Breast epithelium (tissue), 4 donors: ENCODE measurements around the gene SFXN3. TPM values are rescaled to one million over a fixed set of nuclear protein-coding genes. Genes with fewer than 3 reads are reported as not detected.

Experiments
- DNase-seq, 2 donors: peaks; one replicate each; pipeline ENCODE4 v3.0.0-alpha.2; 2019; ENCODE audit warnings: low spot score in 2 of 2
- H3K27ac ChIP-seq, 2 donors: fragments of 200-600 bp; sonication (generic) in 1 of 2; one replicate each; pipeline ENCODE4 v1.5.1; 2016 to 2019; ENCODE audit warnings: mild to moderate bottlenecking in 1 of 2
- H3K27me3 ChIP-seq, 2 donors: fragments of 200-600 bp; sonication (generic) in 1 of 2; one replicate each; pipeline versions ENCODE4 v1.5.1 to v1.6.0; 2017 to 2019; ENCODE audit warnings: control low read depth in 1 of 2, mild to moderate bottlenecking in 1 of 2
- H3K36me3 ChIP-seq: fragments of 200-600 bp; one replicate; pipeline ENCODE4 v1.5.1; 2019
- H3K4me1 ChIP-seq, 2 donors: fragments of 200-600 bp; sonication (generic); one replicate each; pipeline ENCODE4 v1.5.1; 2016 to 2019; ENCODE audit warnings: control low read depth in 1 of 2
- H3K4me3 ChIP-seq, 3 donors: fragments of 200-600 bp; sonication (generic); 1 replicate in 2 of 3; 2 replicates in 1 of 3; pipeline ENCODE4 v1.5.1; 2016 to 2019; ENCODE audit warnings: mild to moderate bottlenecking in 3 of 3, moderate library complexity in 2 of 3
- H3K9me3 ChIP-seq, 2 donors: fragments of 200-600 bp; sonication (generic) in 1 of 2; one replicate each; pipeline ENCODE4 v1.5.1; 2016 to 2019; ENCODE audit warnings: control low read depth in 1 of 2
- CTCF ChIP-seq, 3 donors: fragments of 450-650 bp; IDR thresholded peaks; one replicate each; pipeline ENCODE4 v1.5.1; 2016 to 2017; ENCODE audit warnings: antibody characterized with exemption in 3 of 3, mild to moderate bottlenecking in 3 of 3, moderate library complexity in 3 of 3
- POLR2A ChIP-seq: fragments of 450-650 bp; IDR thresholded peaks from one replicate; pipeline ENCODE4 v1.6.1; 2016; ENCODE audit warnings: antibody characterized with exemption, mild to moderate bottlenecking, moderate library complexity
- POLR2AphosphoS5 ChIP-seq, 3 donors: sonication (generic); formaldehyde crosslinking; IDR thresholded peaks; one replicate each; pipeline ENCODE4 v1.6.1; 2017; ENCODE audit warnings: antibody characterized with exemption in 3 of 3
- intact Hi-C: fragments of 100-400 bp; cut with DNase I; formaldehyde crosslinking; loops from one replicate; pipeline ENCODE4 v1.15.1; 2023; ENCODE audit warnings: low total_unique reads
- total RNA-seq, 3 donors: library from RNA; depleted of rRNA; stranded (reverse); fragments of >200 nt; gene quantifications; one replicate each; pipeline ENCODE4 v1.1.0, GENCODE V29; 2016

The SFXN3 gene
- total RNA-seq, 3 donors from 2014 or later = 63.7 to 90.4 (median 75.7) TPM

DNA sequence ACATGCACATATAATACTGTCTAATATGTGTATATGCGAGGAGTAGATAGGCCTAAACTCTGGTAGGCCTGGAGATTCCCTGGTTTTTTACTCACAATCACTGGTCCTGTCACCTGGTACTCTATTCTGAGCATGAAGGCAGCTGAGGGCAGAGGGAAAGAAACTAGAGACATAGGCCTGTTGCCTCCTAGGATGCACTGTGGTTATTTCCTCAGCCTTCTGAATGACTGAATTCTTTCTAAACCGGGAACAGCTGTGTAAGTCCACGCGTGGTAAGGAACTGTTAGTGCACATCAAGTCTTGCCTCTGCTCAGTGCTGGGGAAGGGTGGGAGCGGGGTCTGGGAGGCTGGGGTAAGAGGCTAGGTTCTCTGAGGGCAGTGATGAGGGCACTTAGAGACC is 38.4 kb downstream of the SFXN3 start:
- Histone ChIP-seq H3K27me3 (peaks cover 3 to 24% of the 10 kb centered on the region in 2 donors), H3K4me1 (peaks cover 0 to 8% of the 10 kb centered on the region in 2 donors), H3K27ac (no peak overlapping the region), H3K4me3 (no peak overlapping the region), H3K36me3 (no peaks in the 10 kb centered on the region), H3K9me3 (no peaks in the 10 kb centered on the region)
- intact Hi-C loops = no loop called here
- no peak for DNase-seq
- TF ChIP-seq POLR2A (no peak), CTCF (IDR thresholded peaks at IDR 0.05) (no peak), POLR2AphosphoS5 (IDR thresholded peaks at IDR 0.05) (no peak)

DNA sequence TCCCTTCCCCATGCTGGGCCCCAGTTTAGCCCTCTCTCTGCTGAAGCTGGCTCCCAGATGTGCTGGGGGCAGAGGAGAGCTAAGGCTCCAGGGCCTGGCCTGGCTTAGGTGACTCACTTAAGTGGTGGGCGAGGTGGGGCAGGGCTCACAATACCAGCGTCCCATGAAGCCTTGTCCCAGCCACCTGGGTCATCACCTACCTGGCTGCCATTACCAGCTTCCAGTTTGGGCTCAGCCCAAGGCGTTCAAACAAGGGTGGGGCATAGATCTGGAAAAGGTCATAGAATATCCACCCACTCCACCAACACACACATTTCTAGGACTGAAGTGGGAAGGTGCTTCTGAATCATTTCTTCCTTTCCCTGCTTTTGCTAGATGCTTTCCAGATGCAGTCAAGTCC is 39.1 kb downstream of the SFXN3 start:
- TF ChIP-seq POLR2A (no peak), POLR2AphosphoS5 (IDR thresholded peaks at IDR 0.05) (no peak), CTCF (IDR thresholded peaks at IDR 0.05) (no peak)
- Histone ChIP-seq H3K4me1 (peaks cover 0 to 8% of the 10 kb centered on the region in 2 donors), H3K4me3 (no peak overlapping the region), H3K27ac (no peak overlapping the region), H3K36me3 (no peaks in the 10 kb centered on the region), H3K27me3 (peaks cover 3 to 28% of the 10 kb centered on the region in 2 donors), H3K9me3 (no peaks in the 10 kb centered on the region)
- DNase-seq = no peak
- intact Hi-C loops = no loop called here

GRCh38 chr10:101071267-101071884 is 40.3 kb downstream of the SFXN3 start:
- intact Hi-C loops = no loop called here
- H3K4me3 ChIP-seq = no peak overlapping the region
- H3K4me1 ChIP-seq = no peaks in the 10 kb centered on the region
- no peak overlapping the region for H3K27ac ChIP-seq
- no peaks in the 10 kb centered on the region for H3K36me3 ChIP-seq
- no peak for DNase-seq
- peaks cover 3 to 40% of the 10 kb centered on the region in 2 donors for H3K27me3 ChIP-seq
- no peaks in the 10 kb centered on the region for H3K9me3 ChIP-seq
- TF ChIP-seq CTCF (IDR thresholded peaks at IDR 0.05) (no peak), POLR2A (no peak), POLR2AphosphoS5 (IDR thresholded peaks at IDR 0.05) (no peak)

GRCh38 chr10:101071885-101072433 is 40.9 kb downstream of the SFXN3 start:
- TF ChIP-seq POLR2A = no peak
- TF ChIP-seq POLR2AphosphoS5 (IDR thresholded peaks at IDR 0.05) = no peak
- TF ChIP-seq CTCF (IDR thresholded peaks at IDR 0.05) = no peak
- H3K4me3 ChIP-seq = no peak overlapping the region
- no peak overlapping the region for H3K27ac ChIP-seq
- intact Hi-C loops = no loop called here
- H3K36me3 ChIP-seq = no peaks in the 10 kb centered on the region
- H3K27me3 ChIP-seq = peaks cover 3 to 43% of the 10 kb centered on the region in 2 donors
- no peaks in the 10 kb centered on the region for H3K9me3 ChIP-seq
- H3K4me1 ChIP-seq = no peaks in the 10 kb centered on the region
- DNase-seq = no peak

DNA sequence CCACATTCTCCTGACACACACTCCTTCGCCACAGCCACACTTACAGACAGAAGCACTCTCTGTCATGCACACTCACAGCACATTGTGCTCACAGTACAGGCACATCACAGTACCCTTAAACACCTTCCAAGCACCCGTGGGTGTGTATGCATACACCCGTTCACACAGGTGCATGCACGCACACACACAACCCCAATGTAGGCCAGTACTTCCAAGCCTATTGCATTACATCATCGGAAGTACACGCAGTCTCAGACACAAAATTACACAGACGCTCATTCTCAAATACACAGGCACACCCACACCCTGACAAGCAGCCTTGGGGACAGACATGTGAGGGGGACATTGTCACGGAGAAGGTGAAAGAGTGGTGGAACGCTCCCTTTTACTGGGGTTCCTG is 41.9 kb downstream of the SFXN3 start:
- Histone ChIP-seq H3K9me3 (no peaks in the 10 kb centered on the region), H3K4me1 (no peaks in the 10 kb centered on the region), H3K27me3 (peaks cover 3 to 46% of the 10 kb centered on the region in 2 donors), H3K27ac (no peak overlapping the region), H3K36me3 (no peaks in the 10 kb centered on the region), H3K4me3 (no peak overlapping the region)
- DNase-seq = no peak
- intact Hi-C loops = no loop called here
- TF ChIP-seq CTCF (IDR thresholded peaks at IDR 0.05) = no peak
- TF ChIP-seq POLR2AphosphoS5 (IDR thresholded peaks at IDR 0.05) = no peak
- no peak for TF ChIP-seq POLR2A
